Measurements from ENCODE around the gene SLC22A31.

DNA sequence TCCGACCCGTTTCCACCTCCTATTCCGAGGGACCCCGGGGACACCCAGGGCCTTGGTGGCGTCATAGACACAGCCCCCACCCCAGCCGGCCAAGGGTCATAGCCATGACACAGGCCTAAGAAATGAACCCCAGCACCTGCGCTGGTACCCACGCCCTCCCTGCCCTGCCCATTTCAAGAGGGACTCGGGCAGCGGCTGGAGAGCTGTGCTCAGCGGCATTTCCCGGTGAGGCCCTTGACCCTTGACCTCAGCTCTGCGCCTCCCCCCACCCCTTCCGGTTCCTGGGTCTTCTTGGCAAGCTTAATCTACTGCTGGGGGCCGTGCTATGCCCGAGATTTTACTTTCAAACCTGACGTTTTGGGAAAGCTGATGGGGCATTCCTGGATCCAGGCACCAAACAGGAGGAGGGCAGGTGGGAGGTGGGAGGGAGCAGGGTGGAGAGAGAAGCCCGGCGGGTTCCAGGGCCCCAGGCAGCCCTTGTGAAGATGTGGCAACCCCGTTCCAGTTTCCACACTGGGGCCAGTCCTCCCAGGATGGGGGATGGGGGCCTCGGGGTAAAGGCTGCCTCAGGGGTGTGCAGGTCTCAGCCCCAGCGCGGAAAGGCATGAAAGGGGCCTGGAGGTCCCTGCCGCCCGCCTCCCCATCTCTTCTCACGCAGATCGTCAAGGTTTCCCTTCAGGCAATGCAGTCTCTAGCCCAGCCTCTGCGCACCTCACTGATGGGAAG, at the start of gene SLC22A31:
- TF ChIP-seq TAF1 (IDR thresholded peaks at IDR 0.05; ENCODE audit: borderline replicate concordance, low read depth, low read length), result no peak
- TF ChIP-seq EP300 (IDR thresholded peaks at IDR 0.05; ENCODE audit: borderline replicate concordance in 1 of 2, low read depth in 1 of 2, low read length in 1 of 2), result no peak
- TF ChIP-seq, protein P1, sequence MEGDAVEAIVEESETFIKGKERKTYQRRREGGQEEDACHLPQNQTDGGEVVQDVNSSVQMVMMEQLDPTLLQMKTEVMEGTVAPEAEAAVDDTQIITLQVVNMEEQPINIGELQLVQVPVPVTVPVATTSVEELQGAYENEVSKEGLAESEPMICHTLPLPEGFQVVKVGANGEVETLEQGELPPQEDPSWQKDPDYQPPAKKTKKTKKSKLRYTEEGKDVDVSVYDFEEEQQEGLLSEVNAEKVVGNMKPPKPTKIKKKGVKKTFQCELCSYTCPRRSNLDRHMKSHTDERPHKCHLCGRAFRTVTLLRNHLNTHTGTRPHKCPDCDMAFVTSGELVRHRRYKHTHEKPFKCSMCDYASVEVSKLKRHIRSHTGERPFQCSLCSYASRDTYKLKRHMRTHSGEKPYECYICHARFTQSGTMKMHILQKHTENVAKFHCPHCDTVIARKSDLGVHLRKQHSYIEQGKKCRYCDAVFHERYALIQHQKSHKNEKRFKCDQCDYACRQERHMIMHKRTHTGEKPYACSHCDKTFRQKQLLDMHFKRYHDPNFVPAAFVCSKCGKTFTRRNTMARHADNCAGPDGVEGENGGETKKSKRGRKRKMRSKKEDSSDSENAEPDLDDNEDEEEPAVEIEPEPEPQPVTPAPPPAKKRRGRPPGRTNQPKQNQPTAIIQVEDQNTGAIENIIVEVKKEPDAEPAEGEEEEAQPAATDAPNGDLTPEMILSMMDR (IDR thresholded peaks at IDR 0.05), result no peak
- TF ChIP-seq REST (IDR thresholded peaks at IDR 0.05; ENCODE audit: low read depth, low read length), result no peak
- no peak for TF ChIP-seq JUND (IDR thresholded peaks at IDR 0.05)
- no peak for TF ChIP-seq TEAD4 (IDR thresholded peaks at IDR 0.05; ENCODE audit: borderline replicate concordance, insufficient read depth)
- no peak for TF ChIP-seq GABPA (IDR thresholded peaks at IDR 0.05; ENCODE audit: low read depth)
- TF ChIP-seq, protein P2, sequence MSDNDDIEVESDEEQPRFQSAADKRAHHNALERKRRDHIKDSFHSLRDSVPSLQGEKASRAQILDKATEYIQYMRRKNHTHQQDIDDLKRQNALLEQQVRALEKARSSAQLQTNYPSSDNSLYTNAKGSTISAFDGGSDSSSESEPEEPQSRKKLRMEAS (IDR thresholded peaks at IDR 0.05; ENCODE audit: low read depth), result no peak
- TF ChIP-seq POLR2AphosphoS5 (IDR thresholded peaks at IDR 0.05; ENCODE audit: low read depth, low read length), result no peak
- TF ChIP-seq, protein P3, sequence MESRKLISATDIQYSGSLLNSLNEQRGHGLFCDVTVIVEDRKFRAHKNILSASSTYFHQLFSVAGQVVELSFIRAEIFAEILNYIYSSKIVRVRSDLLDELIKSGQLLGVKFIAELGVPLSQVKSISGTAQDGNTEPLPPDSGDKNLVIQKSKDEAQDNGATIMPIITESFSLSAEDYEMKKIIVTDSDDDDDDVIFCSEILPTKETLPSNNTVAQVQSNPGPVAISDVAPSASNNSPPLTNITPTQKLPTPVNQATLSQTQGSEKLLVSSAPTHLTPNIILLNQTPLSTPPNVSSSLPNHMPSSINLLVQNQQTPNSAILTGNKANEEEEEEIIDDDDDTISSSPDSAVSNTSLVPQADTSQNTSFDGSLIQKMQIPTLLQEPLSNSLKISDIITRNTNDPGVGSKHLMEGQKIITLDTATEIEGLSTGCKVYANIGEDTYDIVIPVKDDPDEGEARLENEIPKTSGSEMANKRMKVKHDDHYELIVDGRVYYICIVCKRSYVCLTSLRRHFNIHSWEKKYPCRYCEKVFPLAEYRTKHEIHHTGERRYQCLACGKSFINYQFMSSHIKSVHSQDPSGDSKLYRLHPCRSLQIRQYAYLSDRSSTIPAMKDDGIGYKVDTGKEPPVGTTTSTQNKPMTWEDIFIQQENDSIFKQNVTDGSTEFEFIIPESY (IDR thresholded peaks at IDR 0.05; ENCODE audit: borderline replicate concordance, low read depth), result no peak

Data from SK-N-SH (cell line).